Stimulated activated CD8-positive, alpha-beta memory T cell treated with anti-CD3 and anti-CD28 coated beads, Interleukin-4, amount 100 ng/mL, for 48 hours (primary cell): ENCODE data around the gene C5orf63.
A peak's percentile ranks its signal among the peaks of the same experiment; 100 is the strongest.
"Not testable (repeated sequence)": the region's sequence is repeated elsewhere in the genome, so short reads cannot be mapped to it uniquely, and the experiment has no call there.

Experiments used
- DNase-seq: peaks from one replicate; pipeline ENCODE4 v3.0.0-alpha.2; 2020

C5orf63 gene

GRCh38 chr5:127070243-127070642, 3.1 kb downstream of the C5orf63 start:
- no peak for DNase-seq

GRCh38 chr5:127068493-127069214, 4.6 kb downstream of the C5orf63 start:
- DNase-seq: no peak

GRCh38 chr5:127066721-127067120, 6.6 kb downstream of the C5orf63 start:
- no peak for DNase-seq

GRCh38 chr5:127064253-127064840, 9.0 kb downstream of the C5orf63 start:
- DNase-seq: no peak

GRCh38 chr5:127063257-127063913, 9.9 kb downstream of the C5orf63 start:
- DNase-seq: no peak

GRCh38 chr5:127061956-127062355, 11.3 kb downstream of the C5orf63 start:
- DNase-seq: no peak

- DNase-seq: no peak
Measured at GRCh38 chr5:127061537-127061936, 11.8 kb downstream of the C5orf63 start.

- no peak for DNase-seq
Measured at GRCh38 chr5:127060470-127060985, 12.8 kb downstream of the C5orf63 start.

- no peak for DNase-seq
Measured at GRCh38 chr5:127056896-127057295, 16.4 kb downstream of the C5orf63 start.

- DNase-seq: no peak
Measured at GRCh38 chr5:127055880-127056653, 17.2 kb downstream of the C5orf63 start.

- not testable (repeated sequence) for DNase-seq
Measured at GRCh38 chr5:127053551-127053950, 19.8 kb downstream of the C5orf63 start.

- DNase-seq: no peak
Measured at GRCh38 chr5:127053049-127053448, 20.3 kb downstream of the C5orf63 start.

GRCh38 chr5:127051591-127051990, 21.7 kb downstream of the C5orf63 start:
- DNase-seq: no peak

- DNase-seq: no peak
Measured at GRCh38 chr5:127046343-127047072, 26.8 kb downstream of the C5orf63 start.

GRCh38 chr5:127042593-127042992, 30.7 kb downstream of the C5orf63 start:
- no peak for DNase-seq

- no peak for DNase-seq
Measured at GRCh38 chr5:127041571-127041970, 31.7 kb downstream of the C5orf63 start.

GRCh38 chr5:127040796-127041520, 32.3 kb downstream of the C5orf63 start:
- DNase-seq: no peak

GRCh38 chr5:127038550-127038949, 34.8 kb downstream of the C5orf63 start:
- no peak for DNase-seq

- no peak for DNase-seq
Measured at GRCh38 chr5:127031863-127032232, 41.5 kb downstream of the C5orf63 start.

GRCh38 chr5:127031147-127031862, 42.0 kb downstream of the C5orf63 start:
- DNase-seq: peak; percentile 25
